ENCODE measurements around the gene IGFBP5.

DNA sequence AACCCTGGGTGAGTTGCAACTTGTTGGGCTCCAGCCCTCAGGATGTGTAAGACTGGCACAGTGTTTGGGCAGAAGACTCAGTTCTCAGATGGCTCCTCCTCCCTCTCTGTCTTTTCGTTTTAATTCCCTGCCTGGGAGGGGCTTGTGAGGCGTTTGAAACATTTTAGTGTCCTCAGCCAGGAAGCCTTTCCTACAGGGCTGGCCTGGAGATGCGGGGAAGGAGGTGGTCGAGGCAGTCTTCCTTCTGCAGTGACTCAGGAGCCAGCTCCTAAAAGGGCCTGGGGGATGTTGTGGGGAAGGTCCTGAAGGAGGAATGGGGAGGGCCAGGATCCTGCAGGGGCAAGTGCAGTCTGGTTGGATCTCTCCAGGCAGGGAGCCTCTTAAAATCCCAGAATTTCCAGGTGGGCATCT is 22.1 kb upstream of the IGFBP5 start:
- no peak for TF ChIP-seq POLR2A (IDR thresholded peaks at IDR 0.05)
- TF ChIP-seq, protein P1, sequence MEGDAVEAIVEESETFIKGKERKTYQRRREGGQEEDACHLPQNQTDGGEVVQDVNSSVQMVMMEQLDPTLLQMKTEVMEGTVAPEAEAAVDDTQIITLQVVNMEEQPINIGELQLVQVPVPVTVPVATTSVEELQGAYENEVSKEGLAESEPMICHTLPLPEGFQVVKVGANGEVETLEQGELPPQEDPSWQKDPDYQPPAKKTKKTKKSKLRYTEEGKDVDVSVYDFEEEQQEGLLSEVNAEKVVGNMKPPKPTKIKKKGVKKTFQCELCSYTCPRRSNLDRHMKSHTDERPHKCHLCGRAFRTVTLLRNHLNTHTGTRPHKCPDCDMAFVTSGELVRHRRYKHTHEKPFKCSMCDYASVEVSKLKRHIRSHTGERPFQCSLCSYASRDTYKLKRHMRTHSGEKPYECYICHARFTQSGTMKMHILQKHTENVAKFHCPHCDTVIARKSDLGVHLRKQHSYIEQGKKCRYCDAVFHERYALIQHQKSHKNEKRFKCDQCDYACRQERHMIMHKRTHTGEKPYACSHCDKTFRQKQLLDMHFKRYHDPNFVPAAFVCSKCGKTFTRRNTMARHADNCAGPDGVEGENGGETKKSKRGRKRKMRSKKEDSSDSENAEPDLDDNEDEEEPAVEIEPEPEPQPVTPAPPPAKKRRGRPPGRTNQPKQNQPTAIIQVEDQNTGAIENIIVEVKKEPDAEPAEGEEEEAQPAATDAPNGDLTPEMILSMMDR (IDR thresholded peaks at IDR 0.05), result no peak

All from breast epithelium (tissue), 3 donors.